ENCODE measurements around the gene TTC32.
"Not testable (repeated sequence)": the region's sequence is repeated elsewhere in the genome, so short reads cannot be mapped to it uniquely, and the experiment has no call there.

Gene TTC32

GRCh38 chr2:19901442-19902215 lies at the start of gene TTC32:
Gene TTC32, minus strand, starts transcription at chr2:19901983. Its CDS starts 129 bp downstream, at chr2:19901854.
- peak; percentile 95 for DNase-seq

- no peak for DNase-seq
Measured at GRCh38 chr2:19949071-19949470, 47.3 kb upstream of the TTC32 start.

- no peak for DNase-seq
Measured at GRCh38 chr2:19947184-19947940, 45.6 kb upstream of the TTC32 start.

- DNase-seq: no peak
Measured at GRCh38 chr2:19944205-19944845, 42.5 kb upstream of the TTC32 start.

DNA sequence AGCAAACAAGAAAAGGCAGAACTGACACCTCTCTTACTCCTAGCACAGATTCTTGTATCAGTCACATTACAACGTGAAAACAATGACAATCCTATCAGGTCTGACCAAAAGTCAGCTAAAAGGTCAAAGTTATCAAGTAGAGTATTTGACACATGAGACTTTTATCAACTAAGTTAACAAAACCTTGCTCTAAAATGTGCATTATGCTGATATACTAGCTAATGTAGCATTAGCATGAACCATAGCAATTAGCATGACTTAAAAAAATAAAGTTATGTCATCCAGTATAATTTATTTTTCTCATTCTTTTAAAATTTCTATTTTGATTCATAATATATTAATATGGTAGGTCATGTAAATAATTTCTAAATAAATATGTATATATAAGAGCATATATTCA lies 41.4 kb upstream of the TTC32 start:
- no peak for DNase-seq

- no peak for DNase-seq
Measured at GRCh38 chr2:19942199-19942598, 40.4 kb upstream of the TTC32 start.

GRCh38 chr2:19937004-19937403 lies 35.2 kb upstream of the TTC32 start:
- no peak for DNase-seq

- no peak for DNase-seq
Measured at GRCh38 chr2:19936203-19936602, 34.4 kb upstream of the TTC32 start.

- DNase-seq: no peak
Measured at GRCh38 chr2:19933351-19933981, 31.7 kb upstream of the TTC32 start.

GRCh38 chr2:19932928-19933327 lies 31.1 kb upstream of the TTC32 start:
- no peak for DNase-seq

DNA sequence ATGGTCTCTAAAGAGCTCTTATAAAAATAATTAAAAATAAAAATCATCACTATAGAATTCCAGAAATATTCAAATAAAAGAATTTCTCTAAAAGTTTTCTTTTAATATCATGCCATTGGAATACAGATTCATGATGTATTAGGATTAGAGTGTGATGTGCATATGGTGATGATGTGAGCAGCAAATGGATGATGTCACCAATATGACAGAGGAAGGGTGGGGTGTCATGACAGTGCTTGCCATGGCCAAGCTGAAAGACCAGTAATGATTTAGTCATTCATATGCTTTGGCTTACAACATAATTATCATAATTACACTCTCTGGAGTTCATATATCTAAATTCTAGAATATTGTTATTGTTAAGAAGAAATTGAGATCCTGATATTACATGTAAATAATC lies 27.4 kb upstream of the TTC32 start:
- no peak for DNase-seq

DNA sequence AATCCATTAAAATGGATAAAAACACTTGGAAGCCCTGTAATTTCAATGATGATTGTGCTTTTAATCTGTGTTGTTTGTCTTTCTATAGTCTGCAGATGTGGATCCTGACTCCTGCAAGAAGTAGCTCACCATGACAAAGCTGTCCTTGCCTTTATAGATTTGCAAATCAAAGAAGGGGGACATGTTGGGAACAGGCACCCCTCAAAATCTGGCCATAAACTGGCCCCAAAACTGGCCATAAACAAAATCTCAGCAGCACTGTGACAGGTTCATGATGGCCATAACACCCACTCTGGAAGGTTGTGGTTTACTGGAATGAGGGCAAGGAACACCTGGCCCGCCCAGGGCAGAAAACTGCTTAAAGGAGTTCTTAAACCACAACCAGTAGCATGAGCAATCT lies 26.0 kb upstream of the TTC32 start:
- not testable (repeated sequence) for DNase-seq

- DNase-seq: not testable (repeated sequence)
Measured at GRCh38 chr2:19924526-19924925, 22.7 kb upstream of the TTC32 start.

DNA sequence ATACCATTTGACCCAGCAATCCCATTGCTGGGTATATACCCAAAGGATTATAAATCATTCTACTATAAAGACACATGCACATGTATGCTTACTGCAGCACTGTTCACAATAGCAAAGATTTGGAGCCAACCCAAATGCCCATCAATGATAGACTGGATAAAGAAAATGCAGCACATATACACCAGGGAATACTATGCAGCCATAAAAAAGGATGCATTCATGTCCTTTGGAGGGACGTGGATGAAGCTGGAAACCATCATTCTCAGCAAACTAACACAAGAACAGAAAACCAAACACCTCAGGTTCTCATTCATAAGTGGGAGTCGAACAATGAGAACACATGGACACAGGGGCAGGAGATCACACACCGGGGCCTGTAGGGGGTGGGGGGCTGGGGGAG lies 20.4 kb upstream of the TTC32 start:
- not testable (repeated sequence) for DNase-seq

DNA sequence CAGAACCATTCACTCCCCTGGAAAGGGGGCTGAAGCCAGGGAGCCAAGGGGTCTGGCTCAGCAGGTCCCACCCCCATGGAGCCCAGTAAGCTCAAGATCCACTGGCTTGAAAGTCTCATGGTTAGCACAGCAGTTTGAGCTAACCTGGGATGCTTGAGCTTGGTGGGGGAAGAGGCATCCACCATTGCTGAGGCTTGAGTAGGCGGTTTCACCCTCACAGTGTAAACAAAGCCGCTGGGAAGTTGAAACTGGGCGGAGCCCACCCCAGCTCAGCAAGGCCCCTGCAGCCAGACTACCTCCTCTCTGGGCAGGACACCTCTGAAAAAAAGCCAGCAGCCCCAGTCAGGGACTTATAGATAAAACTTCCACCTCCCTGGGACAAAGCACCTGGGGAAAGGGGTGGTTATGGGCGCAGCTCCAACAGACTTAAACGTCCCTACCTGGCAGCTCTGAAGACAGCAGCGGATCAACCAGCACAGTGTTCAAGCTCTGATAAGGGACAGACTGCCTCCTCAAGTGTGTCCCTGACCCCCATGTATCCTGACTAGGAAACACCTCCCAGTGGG lies 14.7 kb upstream of the TTC32 start:
- DNase-seq: no peak

GRCh38 chr2:19914266-19914975 lies 12.6 kb upstream of the TTC32 start:
- no peak for DNase-seq

GRCh38 chr2:19911808-19912509 lies 10.2 kb upstream of the TTC32 start:
- DNase-seq: no peak

DNA sequence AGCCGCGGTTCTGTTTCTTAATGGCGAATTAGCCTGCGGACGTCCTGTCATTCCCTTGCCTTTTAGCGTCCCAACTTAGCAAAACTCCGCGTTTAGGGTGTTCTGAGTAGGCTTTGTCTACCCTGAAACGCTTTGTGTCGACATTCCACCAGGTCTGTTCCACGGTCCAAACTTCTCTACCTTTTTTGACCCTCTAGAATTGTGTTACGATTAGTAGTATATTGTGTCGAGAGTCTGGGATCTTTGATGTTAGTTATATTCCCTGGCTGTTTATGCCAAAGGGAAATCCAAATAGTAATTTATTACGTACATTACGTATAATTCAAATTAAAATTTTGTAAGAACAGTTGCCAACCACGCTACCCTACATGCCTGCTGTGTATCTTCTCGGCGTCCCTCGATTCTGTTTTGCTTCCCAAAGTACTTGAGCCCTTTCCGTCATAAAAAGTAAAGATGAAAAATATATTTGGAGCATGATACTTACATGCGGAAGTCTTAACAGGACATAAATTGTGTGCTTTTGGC lies 495 bp upstream of the TTC32 start:
- no peak for DNase-seq

DNA sequence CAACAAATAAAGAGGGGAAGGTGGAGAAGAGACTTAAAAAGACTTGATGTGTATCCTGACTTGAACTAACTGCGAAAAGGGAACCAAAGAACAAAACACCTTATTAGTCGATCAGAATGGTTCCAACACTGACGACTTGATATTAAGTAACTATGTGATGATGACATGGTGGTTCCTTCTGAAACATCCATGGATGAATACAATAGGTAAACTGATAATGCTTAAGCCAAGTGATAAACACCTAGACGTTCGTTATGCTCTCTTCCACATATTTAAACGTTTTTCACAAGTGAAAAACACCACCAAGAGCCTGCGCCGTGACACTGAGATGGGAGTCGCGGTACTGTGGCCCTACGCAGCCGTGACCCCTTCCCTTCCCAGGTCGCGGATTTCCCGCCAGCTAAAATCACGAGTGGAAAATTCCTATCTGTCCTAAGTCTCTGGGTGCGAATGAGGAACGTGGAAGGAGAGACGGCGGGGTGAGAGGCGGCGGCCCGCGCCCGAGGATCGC lies 797 bp downstream of the TTC32 start:
- no peak for DNase-seq

DNA sequence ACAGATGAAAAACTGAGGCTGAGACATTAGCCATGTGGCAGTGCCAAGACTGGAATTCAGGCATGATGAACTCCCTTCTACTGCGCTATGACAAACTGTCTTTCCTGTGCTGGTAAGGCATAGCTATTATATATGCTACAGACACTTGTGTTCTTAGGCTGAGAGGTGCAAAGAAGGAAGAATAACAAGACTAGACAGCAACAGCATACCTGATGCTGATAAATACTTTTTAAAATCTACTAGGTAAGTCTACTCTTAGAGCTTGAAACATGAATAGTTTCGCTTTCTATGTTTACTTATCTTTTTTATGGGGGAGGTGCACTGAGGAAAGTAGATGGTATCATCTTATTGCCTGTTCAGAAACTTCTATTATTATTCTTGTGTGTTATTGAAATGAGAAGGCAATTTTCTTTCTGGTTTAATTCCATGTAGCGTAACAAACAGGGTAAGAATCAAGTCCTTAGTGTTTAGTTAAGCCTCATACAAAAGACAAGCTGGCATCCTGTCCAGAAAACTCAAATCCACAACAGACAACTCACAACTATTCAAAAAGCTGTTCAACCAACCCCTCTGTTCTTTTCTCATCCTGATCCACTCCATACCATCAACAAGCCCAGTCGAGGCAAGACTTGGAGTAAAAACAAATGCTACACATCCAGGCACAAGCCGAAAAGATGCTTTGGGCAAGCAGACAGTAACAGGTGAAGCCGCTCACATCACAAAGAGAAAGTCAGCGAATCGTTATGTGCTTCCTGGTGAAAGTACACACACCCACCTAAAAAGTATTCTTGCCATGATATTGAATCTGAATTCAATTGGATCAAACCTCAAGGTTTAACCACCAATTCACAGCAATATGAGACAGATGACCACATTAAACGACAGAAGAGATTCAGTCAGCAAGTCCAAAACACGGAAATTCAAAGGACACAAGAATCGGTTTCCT lies 1.5 kb downstream of the TTC32 start:
- peak; percentile 54 for DNase-seq
